Neutrophil (primary cell): ENCODE results near the gene NUTM1.
A peak's percentile ranks its signal among the peaks of the same experiment; 100 is the strongest.

ENCODE experiments used
- H3K27ac ChIP-seq: fragments of 200-600 bp; sonication (generic); 2 replicates; pipeline ENCODE4 v1.5.1; 2016; ENCODE audit warnings: mild to moderate bottlenecking, moderate library complexity
- H3K27me3 ChIP-seq: fragments of 200-600 bp; sonication (generic); 2 replicates; pipeline ENCODE4 v1.6.0; 2016; ENCODE audit warnings: mild to moderate bottlenecking
- H3K36me3 ChIP-seq: fragments of 200-600 bp; sonication (generic); 2 replicates; pipeline ENCODE4 v1.5.1; 2017
- H3K4me1 ChIP-seq, 2 experiments: fragments of 200-600 bp in 1 of 2; sonication (generic) in 1 of 2; 1 replicate in 1 of 2; 2 replicates in 1 of 2; pipeline versions ENCODE4 v1.5.1 to v1.6.1; 2013 to 2016; ENCODE audit warnings: low read depth in 1 of 2, low read length in 1 of 2, mild to moderate bottlenecking in 1 of 2, moderate library complexity in 1 of 2; ENCODE audit not compliant: control insufficient read depth in 1 of 2, insufficient read depth in 1 of 2
- H3K4me3 ChIP-seq, 2 experiments: fragments of 200-600 bp in 1 of 2; sonication (generic) in 1 of 2; 1 replicate in 1 of 2; 2 replicates in 1 of 2; pipeline ENCODE4 v1.5.1; 2013 to 2016; ENCODE audit warnings: low read depth in 1 of 2, low read length in 1 of 2, mild to moderate bottlenecking in 1 of 2, moderate library complexity in 1 of 2
- H3K9me3 ChIP-seq: fragments of 200-600 bp; sonication (generic); 2 replicates; pipeline ENCODE4 v1.5.1; 2016
- CTCF ChIP-seq: fragments of 200-600 bp; sonication (generic); IDR thresholded peaks from 2 replicates; pipeline ENCODE4 v1.5.1; 2016; ENCODE audit warnings: antibody characterized with exemption

NUTM1 gene

GRCh38 chr15:34361278-34361677 is 18.2 kb downstream of the NUTM1 start:
- peaks cover 5 to 6% of the 10 kb centered on the region in 2 experiments for H3K4me1 ChIP-seq
- H3K4me3 ChIP-seq, result no peak overlapping the region
- H3K27me3 ChIP-seq, result no peaks in the 10 kb centered on the region
- peaks cover 10% of the 10 kb centered on the region for H3K36me3 ChIP-seq
- H3K9me3 ChIP-seq, result no peaks in the 10 kb centered on the region
- H3K27ac ChIP-seq, result no peak overlapping the region
- TF ChIP-seq CTCF, result no peak

DNA sequence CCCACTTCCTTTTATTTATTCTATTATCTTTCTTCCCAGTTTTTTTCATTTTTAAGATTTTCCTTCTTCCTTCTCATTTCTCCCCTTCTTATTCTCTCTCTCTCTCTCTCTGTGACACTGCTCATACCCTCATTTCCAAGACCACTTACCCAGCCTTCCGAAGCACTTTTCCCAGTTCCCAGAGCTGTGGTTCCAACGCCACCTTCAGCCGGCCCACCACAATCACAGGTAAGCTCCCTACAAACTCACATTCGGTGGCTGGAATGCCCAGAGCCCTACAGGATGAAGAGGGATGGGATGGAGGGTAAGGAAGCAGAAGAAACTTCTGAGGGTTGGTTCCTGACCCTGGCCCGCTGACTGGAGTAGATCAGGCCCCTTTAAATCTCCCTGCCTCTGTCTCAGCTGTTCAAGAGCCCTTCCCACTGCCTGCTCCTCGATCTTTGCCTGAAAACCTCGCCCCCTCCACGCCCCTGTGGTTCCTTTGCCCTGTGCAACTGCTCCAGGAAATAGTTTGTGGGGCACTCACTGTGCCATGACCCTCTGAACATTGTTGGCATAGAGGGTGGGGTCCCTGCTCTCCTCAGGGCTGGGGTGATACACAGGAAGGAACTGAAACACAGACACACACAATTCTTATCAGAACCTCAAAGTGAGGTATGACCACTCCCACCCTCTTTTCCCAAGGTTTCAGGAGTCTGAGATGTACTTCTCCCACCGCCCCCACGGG is 19.1 kb downstream of the NUTM1 start:
- Histone ChIP-seq H3K9me3 (no peaks in the 10 kb centered on the region), H3K4me3 (no peak overlapping the region), H3K36me3 (peaks cover 10% of the 10 kb centered on the region), H3K27ac (no peak overlapping the region), H3K27me3 (no peaks in the 10 kb centered on the region), H3K4me1 (peaks cover 9% of the 10 kb centered on the region in 2 experiments)
- TF ChIP-seq CTCF, result no peak

GRCh38 chr15:34364041-34364440 is 20.9 kb downstream of the NUTM1 start:
- Histone ChIP-seq H3K27me3 (no peaks in the 10 kb centered on the region), H3K4me1 (peaks cover 18% of the 10 kb centered on the region in 2 experiments), H3K9me3 (no peaks in the 10 kb centered on the region), H3K4me3 (no peak overlapping the region), H3K27ac (no peak overlapping the region), H3K36me3 (peaks cover 8% of the 10 kb centered on the region)
- TF ChIP-seq CTCF, result no peak

GRCh38 chr15:34365091-34365825 is 22.1 kb downstream of the NUTM1 start:
- no peak overlapping the region for H3K4me3 ChIP-seq
- H3K9me3 ChIP-seq, result no peaks in the 10 kb centered on the region
- peaks cover 18% of the 10 kb centered on the region in 2 experiments for H3K4me1 ChIP-seq
- H3K27ac ChIP-seq, result no peak overlapping the region
- no peaks in the 10 kb centered on the region for H3K27me3 ChIP-seq
- TF ChIP-seq CTCF, result no peak
- H3K36me3 ChIP-seq, result no peaks in the 10 kb centered on the region

GRCh38 chr15:34365836-34366235 is 22.7 kb downstream of the NUTM1 start:
- Histone ChIP-seq H3K4me1 (peaks cover 18% of the 10 kb centered on the region in 2 experiments), H3K9me3 (no peaks in the 10 kb centered on the region), H3K4me3 (peak overlapping the region; percentile 98 to 99), H3K36me3 (no peaks in the 10 kb centered on the region), H3K27me3 (no peaks in the 10 kb centered on the region), H3K27ac (no peak overlapping the region)
- no peak for TF ChIP-seq CTCF
